ENCODE results near the gene CCDC12.

Gene CCDC12

GRCh38 chr3:46954178-46954577 is 22.4 kb downstream of the CCDC12 start:
- no peak for DNase-seq

GRCh38 chr3:46953234-46954010 is 23.1 kb downstream of the CCDC12 start:
- DNase-seq: no peak

GRCh38 chr3:46952813-46953212 is 23.7 kb downstream of the CCDC12 start:
- no peak for DNase-seq

DNA sequence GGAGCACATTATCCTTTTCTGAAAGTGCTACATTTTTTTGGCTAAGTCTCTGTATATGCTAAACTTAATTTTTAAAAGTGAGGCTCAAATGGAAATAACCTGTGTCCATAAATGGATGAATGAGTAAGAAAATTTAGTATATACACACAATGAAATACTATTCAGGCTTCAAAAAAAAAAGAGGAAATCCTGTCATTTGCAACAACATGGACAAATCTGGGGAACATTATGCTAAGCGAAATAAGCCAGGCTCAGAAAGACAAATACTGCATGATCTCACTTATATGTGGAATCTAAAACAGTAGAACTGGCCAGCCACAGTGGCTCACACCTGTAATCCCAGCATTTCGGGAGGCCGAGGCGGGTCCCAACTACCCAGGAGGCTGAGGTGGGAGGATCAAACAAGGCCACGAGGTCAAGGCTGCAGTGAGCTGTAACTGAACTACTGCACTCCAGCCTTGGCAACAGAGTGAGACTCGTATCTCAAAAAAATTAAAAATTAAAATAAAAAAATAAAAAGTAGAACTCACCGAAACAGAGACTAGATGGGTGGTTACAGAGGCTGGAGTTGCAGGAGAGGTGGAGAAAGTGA is 25.8 kb downstream of the CCDC12 start:
- no peak for DNase-seq

DNA sequence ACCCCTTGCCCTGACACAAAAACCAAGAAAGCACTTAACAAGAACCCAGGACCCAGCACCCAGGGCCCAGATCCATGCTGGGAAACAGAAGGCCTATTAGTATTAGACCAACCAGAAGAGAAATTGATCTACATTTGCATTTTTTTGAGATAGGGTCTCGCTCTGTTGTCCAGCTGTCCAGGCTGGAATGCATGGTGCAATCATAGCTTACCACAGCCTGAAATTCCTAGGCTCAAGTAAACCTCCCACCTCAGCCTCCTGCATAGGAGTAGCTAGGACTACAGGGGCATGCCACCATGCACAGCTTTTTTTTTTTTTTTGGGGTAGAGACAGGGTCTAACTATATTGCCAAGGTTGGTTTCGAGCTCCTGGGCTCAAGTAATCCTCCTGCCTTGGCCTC is 26.4 kb downstream of the CCDC12 start:
- DNase-seq: no peak

GRCh38 chr3:46948830-46949671 is 27.5 kb downstream of the CCDC12 start:
- DNase-seq: peak; percentile 51

- DNase-seq: peak; percentile 63
Observed at GRCh38 chr3:46947981-46948791, 28.4 kb downstream of the CCDC12 start.

DNA sequence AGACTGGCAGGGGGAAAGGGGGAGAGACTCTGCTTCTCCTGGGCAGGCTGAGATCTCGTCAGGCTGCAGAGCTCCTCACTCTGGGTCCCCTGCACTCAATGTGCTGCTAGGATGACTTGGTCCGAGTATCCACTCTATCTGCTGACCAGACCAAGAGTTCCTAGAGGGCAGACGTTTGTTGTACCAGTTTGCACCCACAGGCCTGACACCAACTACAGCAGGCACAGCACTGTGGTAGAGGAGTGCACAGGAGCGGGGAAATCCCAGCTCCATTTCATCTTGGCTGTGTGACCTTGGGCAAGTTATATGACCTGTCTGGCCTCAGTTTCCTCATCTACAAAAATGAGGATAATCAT is 29.0 kb downstream of the CCDC12 start:
- no peak for DNase-seq

- DNase-seq: peak; percentile 41
Observed at GRCh38 chr3:46946856-46947545, 29.5 kb downstream of the CCDC12 start.

GRCh38 chr3:46946416-46946815 is 30.1 kb downstream of the CCDC12 start:
- DNase-seq: no peak

GRCh38 chr3:46944191-46944590 is 32.4 kb downstream of the CCDC12 start:
- no peak for DNase-seq

- DNase-seq: peak; percentile 81
Observed at GRCh38 chr3:46943237-46944187, 33.0 kb downstream of the CCDC12 start.

DNA sequence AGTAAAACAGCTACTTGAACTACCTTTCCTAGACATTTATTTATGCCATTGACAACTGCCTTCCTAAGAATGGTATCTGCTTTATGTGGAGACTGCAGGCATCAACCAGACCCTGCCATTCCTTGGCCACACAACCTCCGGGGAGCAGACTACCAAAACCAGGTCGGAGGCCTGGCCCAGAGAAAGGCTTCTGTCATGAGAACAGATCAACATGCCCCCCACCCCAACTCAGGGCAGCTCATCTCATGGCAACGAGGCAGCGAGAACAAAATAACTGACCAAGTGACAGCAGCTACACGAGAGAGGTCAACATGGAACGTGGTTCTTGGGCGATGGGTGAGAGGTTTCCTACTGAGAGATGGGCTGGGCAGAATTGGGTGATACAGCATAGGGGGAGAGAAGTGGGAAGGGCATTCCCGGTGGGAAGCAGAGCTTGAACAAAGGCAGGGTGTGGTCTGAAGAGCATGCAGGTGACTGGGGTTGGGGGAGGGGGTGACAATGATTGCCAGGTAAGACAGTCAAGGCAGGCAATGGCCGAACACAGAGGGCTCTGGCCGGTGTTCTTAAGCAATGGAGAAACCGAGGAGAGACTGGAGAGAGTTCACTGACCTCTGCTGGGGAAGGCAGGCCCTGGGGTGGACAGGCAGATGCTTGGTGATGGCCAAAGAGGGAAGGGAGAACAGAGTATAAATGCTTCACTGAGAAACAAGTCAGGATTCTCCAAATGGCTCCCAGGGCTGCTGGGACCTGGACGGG is 33.9 kb downstream of the CCDC12 start:
- DNase-seq: no peak

DNA sequence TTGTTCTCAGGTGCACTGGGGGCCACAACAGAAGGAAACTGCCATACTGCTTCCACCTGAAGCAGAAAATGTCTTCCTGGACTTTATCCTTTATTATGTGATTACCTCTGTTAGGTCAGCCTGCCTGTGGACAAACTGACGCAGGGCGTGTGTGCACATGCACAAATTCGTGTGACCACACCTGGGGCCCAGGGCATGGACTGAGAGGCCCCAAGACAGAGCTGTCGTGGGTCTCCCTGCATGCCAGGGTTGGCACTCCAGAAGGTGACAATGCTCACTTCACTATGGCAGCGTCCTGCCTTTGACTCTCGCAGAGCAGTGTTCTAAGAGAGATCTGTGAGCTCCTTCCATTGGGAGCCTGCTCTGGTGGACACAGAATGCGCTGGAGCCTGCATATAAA is 34.5 kb downstream of the CCDC12 start:
- no peak for DNase-seq

DNA sequence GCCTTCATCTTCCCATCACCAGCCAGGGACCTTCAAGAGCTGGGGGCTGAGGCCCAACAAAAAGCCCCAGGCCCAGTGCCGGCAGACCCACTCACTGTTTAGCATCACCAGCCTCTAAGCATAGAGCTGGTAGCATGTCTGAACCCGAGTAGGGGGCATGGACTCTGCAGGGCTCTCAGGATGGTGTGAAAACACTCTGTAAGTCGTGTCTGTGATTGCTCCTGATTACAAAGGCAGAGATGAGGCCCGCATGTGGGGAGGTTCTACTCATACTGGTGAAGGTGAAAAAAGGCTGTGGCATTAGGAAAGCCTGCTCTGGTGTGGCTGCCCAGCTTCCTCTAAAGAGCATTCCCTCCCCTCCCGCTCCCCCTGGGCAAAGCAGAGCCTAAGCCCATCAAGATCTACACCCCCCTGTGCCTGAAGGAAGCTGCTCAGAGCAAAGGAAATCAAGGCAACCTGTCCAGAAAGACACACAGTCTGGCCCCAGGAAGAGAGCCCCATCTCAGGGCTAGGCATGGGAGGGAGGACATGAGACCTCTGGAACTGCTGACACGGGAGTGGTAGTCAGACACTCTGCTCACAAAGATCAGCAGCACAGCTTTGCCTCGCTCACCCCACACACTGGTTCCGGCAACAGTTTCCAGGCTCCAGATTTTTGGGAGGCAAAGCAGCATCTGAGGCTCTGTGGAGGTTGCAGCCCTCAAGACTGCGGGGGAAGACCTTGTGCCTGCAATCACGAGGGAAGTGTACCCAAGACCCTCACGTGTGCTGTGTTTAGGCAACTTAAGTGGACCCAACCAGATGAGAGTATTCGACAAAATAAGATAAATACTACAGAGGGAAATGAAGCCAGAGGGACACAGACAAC is 36.7 kb downstream of the CCDC12 start:
- no peak for DNase-seq

DNA sequence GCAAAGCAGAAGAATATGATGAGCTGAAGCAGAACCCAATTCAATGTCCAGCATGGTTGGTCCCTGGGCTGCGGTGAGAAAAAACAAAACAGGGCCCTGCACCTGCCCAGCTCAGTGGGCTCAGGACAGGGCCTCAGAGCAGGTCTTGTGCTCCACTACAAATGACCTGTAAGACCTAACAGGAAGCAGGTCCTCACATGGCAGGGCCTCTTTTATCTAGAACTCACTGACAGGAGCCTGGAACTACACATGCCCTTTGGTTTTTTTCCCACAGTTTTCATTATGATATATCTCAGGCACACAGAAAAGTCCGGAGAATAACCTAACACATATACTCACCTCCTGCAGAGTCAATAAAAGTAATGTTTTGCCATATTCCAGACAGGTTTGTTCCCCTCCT is 38.4 kb downstream of the CCDC12 start:
- no peak for DNase-seq

- DNase-seq: no peak
Observed at GRCh38 chr3:46936733-46937250, 39.8 kb downstream of the CCDC12 start.

DNA sequence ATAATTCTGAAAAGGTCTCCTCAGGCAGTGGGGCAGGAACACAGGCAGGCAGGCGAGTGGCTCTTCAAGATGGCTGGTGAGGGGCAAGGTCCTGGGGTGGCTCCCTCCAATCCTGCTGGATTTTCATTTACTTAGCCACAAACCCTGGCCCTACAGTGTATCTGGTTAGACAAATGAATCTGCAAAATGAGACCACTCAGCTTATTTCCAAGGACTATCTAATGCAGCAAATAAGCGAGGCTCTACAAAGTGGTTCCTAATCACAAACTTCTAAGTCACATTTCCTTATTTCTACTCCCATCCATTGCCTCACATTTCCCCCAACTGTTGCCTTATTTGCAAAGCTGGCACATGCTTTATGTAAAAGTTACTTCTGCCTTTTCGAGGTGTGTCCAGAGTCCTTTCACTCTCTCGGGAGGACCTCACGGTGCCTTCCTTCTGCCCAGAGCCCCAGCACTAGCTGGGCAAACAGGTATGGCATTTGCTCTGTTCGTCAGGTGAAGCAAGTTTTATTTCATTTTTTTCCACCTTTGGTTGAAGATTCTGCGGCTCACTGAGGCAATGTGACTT is 40.5 kb downstream of the CCDC12 start:
- DNase-seq: no peak
